Neural cell (in vitro differentiated cells): ENCODE results near the gene MMP15.

Source experiments
- EP300 ChIP-seq: fragments of 450-650 bp; conservative IDR thresholded peaks from 2 replicates; pipeline ENCODE4 v1.6.1; 2014; ENCODE audit warnings: antibody characterized with exemption, mild to moderate bottlenecking, moderate library complexity; ENCODE audit not compliant: poor library complexity, severe bottlenecking
- EZH2 ChIP-seq: fragments of 200-600, 300-800 bp; shearing (Covaris generic), sonication (generic); IDR thresholded peaks from 2 replicates; pipeline ENCODE4 v1.6.1; 2014; ENCODE audit warnings: antibody characterized with exemption, low read length, borderline replicate concordance, mild to moderate bottlenecking; ENCODE audit not compliant: insufficient read depth, poor library complexity, severe bottlenecking
- POLR2AphosphoS5 ChIP-seq: IDR thresholded peaks from 2 replicates; pipeline ENCODE4 v1.6.1; 2012
- RAD21 ChIP-seq: fragments of 450-650 bp; conservative IDR thresholded peaks from 2 replicates; pipeline ENCODE4 v1.6.1; 2014; ENCODE audit warnings: antibody characterized with exemption, mild to moderate bottlenecking, moderate library complexity
- TAF1 ChIP-seq: IDR thresholded peaks from 2 replicates; pipeline ENCODE4 v1.6.1; 2012; ENCODE audit warnings: low read depth
- TF ChIP-seq, protein P1 (sequence below): fragments of 450-650 bp; IDR thresholded peaks from 2 replicates; pipeline ENCODE4 v1.5.1; 2014; ENCODE audit warnings: antibody characterized with exemption, mild to moderate bottlenecking, moderate library complexity; ENCODE audit not compliant: poor library complexity, severe bottlenecking
- TF ChIP-seq, protein P2 (sequence below): IDR thresholded peaks from 2 replicates; pipeline ENCODE4 v1.6.1; 2012; ENCODE audit warnings: borderline replicate concordance

DNA sequence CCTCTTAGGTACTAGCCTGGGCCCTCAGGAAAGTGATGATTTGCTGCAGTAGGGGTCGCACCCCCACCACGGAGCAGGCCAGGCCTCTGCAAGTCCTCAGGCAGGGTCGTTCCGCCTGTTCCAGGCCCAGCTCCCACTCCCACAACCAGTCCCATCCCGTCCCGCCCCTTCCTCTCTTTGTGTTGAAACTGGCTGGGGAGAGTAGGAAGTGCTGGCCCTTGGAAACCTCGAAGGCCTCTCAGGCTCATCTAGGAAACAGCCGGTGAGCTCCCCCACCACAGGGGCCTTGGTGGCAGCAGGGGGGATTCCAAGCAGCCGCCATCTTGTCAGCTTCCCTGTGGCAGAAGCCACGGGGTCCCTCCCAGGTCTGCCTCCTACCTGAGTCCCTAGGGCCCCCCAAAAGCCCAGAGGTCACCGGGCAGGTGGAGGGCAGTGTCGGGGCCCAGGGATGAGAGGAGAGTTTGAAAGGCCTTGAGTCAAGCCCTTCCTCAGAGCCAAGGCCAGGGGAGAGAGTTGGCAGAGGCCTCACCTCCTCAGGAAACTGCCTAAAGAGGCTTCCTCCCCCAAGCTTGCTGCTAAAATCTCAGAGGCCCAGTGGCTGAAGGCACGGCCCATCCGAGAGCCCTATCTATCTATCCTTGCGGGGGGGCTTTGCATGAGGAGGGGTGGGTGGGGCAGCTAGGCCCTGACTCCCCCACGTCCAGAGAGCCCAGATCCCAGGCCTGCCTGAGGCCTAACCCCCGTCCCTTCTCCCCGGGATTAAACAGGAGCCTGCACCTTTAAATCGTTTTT, 22.2 kb downstream of the MMP15 start:
- TF ChIP-seq, protein P1, sequence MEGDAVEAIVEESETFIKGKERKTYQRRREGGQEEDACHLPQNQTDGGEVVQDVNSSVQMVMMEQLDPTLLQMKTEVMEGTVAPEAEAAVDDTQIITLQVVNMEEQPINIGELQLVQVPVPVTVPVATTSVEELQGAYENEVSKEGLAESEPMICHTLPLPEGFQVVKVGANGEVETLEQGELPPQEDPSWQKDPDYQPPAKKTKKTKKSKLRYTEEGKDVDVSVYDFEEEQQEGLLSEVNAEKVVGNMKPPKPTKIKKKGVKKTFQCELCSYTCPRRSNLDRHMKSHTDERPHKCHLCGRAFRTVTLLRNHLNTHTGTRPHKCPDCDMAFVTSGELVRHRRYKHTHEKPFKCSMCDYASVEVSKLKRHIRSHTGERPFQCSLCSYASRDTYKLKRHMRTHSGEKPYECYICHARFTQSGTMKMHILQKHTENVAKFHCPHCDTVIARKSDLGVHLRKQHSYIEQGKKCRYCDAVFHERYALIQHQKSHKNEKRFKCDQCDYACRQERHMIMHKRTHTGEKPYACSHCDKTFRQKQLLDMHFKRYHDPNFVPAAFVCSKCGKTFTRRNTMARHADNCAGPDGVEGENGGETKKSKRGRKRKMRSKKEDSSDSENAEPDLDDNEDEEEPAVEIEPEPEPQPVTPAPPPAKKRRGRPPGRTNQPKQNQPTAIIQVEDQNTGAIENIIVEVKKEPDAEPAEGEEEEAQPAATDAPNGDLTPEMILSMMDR, result no peak
- TF ChIP-seq RAD21 (no peak), EP300 (no peak), POLR2AphosphoS5 (no peak), EZH2 (no peak), TAF1 (no peak)
- TF ChIP-seq, protein P2, sequence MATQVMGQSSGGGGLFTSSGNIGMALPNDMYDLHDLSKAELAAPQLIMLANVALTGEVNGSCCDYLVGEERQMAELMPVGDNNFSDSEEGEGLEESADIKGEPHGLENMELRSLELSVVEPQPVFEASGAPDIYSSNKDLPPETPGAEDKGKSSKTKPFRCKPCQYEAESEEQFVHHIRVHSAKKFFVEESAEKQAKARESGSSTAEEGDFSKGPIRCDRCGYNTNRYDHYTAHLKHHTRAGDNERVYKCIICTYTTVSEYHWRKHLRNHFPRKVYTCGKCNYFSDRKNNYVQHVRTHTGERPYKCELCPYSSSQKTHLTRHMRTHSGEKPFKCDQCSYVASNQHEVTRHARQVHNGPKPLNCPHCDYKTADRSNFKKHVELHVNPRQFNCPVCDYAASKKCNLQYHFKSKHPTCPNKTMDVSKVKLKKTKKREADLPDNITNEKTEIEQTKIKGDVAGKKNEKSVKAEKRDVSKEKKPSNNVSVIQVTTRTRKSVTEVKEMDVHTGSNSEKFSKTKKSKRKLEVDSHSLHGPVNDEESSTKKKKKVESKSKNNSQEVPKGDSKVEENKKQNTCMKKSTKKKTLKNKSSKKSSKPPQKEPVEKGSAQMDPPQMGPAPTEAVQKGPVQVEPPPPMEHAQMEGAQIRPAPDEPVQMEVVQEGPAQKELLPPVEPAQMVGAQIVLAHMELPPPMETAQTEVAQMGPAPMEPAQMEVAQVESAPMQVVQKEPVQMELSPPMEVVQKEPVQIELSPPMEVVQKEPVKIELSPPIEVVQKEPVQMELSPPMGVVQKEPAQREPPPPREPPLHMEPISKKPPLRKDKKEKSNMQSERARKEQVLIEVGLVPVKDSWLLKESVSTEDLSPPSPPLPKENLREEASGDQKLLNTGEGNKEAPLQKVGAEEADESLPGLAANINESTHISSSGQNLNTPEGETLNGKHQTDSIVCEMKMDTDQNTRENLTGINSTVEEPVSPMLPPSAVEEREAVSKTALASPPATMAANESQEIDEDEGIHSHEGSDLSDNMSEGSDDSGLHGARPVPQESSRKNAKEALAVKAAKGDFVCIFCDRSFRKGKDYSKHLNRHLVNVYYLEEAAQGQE, result no peak
